HepG2 (cell line): ENCODE results near the gene SGCE. TPM values are rescaled to one million over a fixed set of nuclear protein-coding genes. Genes with fewer than 3 reads are reported as not detected.
A peak's percentile ranks its signal among the peaks of the same experiment; 100 is the strongest.

Experiments used
- ARNT2 ChIP-seq: sonication (generic); formaldehyde crosslinking; IDR thresholded peaks from 2 replicates; pipeline ENCODE4 v1.8.0; 2022; ENCODE audit warnings: mild to moderate bottlenecking, low read depth, missing genetic modification reagents, moderate library complexity
- BCL6 ChIP-seq: IDR thresholded peaks from 2 replicates; pipeline ENCODE4 v1.6.1; 2016; ENCODE audit warnings: missing genetic modification reagents, missing compliant biosample characterization
- BRCA1 ChIP-seq: sonication (generic); formaldehyde crosslinking; IDR thresholded peaks from 2 replicates; pipeline ENCODE4 v1.4.0; 2020; ENCODE audit warnings: missing genetic modification reagents
- ELF4 ChIP-seq: sonication (generic); formaldehyde crosslinking; IDR thresholded peaks from 2 replicates; pipeline ENCODE4 v1.5.0; 2020; ENCODE audit warnings: missing genetic modification reagents, mild to moderate bottlenecking, moderate library complexity, borderline replicate concordance
- FOXO1 ChIP-seq: sonication (generic); formaldehyde crosslinking; IDR thresholded peaks from 2 replicates; pipeline ENCODE4 v1.4.0; 2020; ENCODE audit warnings: missing genetic modification reagents
- GZF1 ChIP-seq: sonication (generic); formaldehyde crosslinking; IDR thresholded peaks from 2 replicates; pipeline ENCODE4 v1.5.1; 2020; ENCODE audit warnings: mild to moderate bottlenecking, missing genetic modification reagents
- KIAA2018 ChIP-seq: sonication (generic); formaldehyde crosslinking; IDR thresholded peaks from 2 replicates; pipeline ENCODE4 v1.5.0; 2020; ENCODE audit warnings: mild to moderate bottlenecking, missing genetic modification reagents, borderline replicate concordance
- PHF20 ChIP-seq: sonication (generic); formaldehyde crosslinking; IDR thresholded peaks from 2 replicates; pipeline ENCODE4 v1.5.0; 2020; ENCODE audit warnings: mild to moderate bottlenecking, missing genetic modification reagents
- RXRB ChIP-seq: IDR thresholded peaks from 2 replicates; pipeline ENCODE4 v1.6.1; 2016; ENCODE audit warnings: borderline replicate concordance, missing genetic modification reagents, missing compliant biosample characterization
- TFAP4 ChIP-seq: sonication (generic); IDR thresholded peaks from 2 replicates; pipeline ENCODE4 v1.6.1; 2016; ENCODE audit warnings: low read depth, borderline replicate concordance
- THAP11 ChIP-seq: IDR thresholded peaks from 2 replicates; pipeline ENCODE4 v1.6.1; 2016; ENCODE audit warnings: missing biosample characterization, missing genetic modification reagents
- ZFAT ChIP-seq: sonication (generic); formaldehyde crosslinking; conservative IDR thresholded peaks from 2 replicates; pipeline ENCODE4 v1.8.1; 2023; ENCODE audit warnings: missing genetic modification reagents, inconsistent platforms
- ZNF280D ChIP-seq: sonication (generic); formaldehyde crosslinking; IDR thresholded peaks from 2 replicates; pipeline ENCODE4 v1.5.1; 2020; ENCODE audit warnings: mild to moderate bottlenecking, missing genetic modification reagents
- ZNF333 ChIP-seq: sonication (generic); formaldehyde crosslinking; IDR thresholded peaks from 2 replicates; pipeline ENCODE4 v1.4.0; 2020; ENCODE audit warnings: mild to moderate bottlenecking, missing genetic modification reagents, borderline replicate concordance
- ZNF512 ChIP-seq: sonication (generic); formaldehyde crosslinking; IDR thresholded peaks from 2 replicates; pipeline ENCODE4 v1.4.0; 2020; ENCODE audit warnings: mild to moderate bottlenecking, missing genetic modification reagents
- ZNF589 ChIP-seq: sonication (generic); formaldehyde crosslinking; conservative IDR thresholded peaks from 2 replicates; pipeline ENCODE4 v1.8.0; 2022; ENCODE audit warnings: mild to moderate bottlenecking, moderate library complexity, missing genetic modification reagents
- polyA plus RNA-seq, 8 experiments: library from polyadenylated mRNA; depleted of rRNA in 3 of 8; stranded (reverse) in 7 of 8; unstranded in 1 of 8; fragments of >200 nt; fragmentation: Illumina TruSeq in 4 of 8; extraction: Trizol in 4 of 8; gene quantifications; 2 replicates each; pipeline versions ENCODE4 v1.2.1 to v1.2.3, GENCODE V29; 2011 to 2016; ENCODE audit warnings: low read depth in 4 of 8, missing spikeins in 1 of 8, mixed read lengths in 1 of 8; ENCODE audit not compliant: insufficient read depth in 1 of 8
- total RNA-seq, 5 experiments: library from RNA; depleted of rRNA; stranded (reverse); fragments of >200 nt; fragmentation: Illumina TruSeq; extraction: Trizol; gene quantifications; 2 replicates each; pipeline ENCODE4 v1.2.3, GENCODE V29; 2016; ENCODE audit warnings: low read depth in 1 of 5

The SGCE gene
- total and polyA plus RNA-seq, 2 of the 13 experiments (the other 11 are each of a cell fraction or from before 2014, with no cell fraction given) = 52.3 to 71.1 TPM

GRCh38 chr7:94623820-94624219, 32.1 kb downstream of the SGCE start (continued):
- TF ChIP-seq RXRB = peak; percentile 89
- peak; percentile 87 for TF ChIP-seq BCL6 (CRISPR knock-in tag)
- TF ChIP-seq FOXO1 (CRISPR knock-in tag) = peak; percentile 97
- TF ChIP-seq ZNF589 (CRISPR knock-in tag) = no peak
- TF ChIP-seq THAP11 (CRISPR knock-in tag) = 0 out of 2 replicates have a peak, but pooled peaks have one; percentile 42
- no peak for TF ChIP-seq ZNF280D (CRISPR knock-in tag)
- no peak for TF ChIP-seq KIAA2018 (CRISPR knock-in tag)
- no peak for TF ChIP-seq PHF20 (CRISPR knock-in tag)
- TF ChIP-seq TFAP4 = peak; percentile 51; the same call in 1 of the 2 replicates
- no peak for TF ChIP-seq BRCA1 (CRISPR knock-in tag)
- no peak for TF ChIP-seq ZFAT (CRISPR knock-in tag)
- TF ChIP-seq ARNT2 = no peak
- TF ChIP-seq ELF4 (CRISPR knock-in tag) = no peak
- TF ChIP-seq ZNF333 (CRISPR knock-in tag) = no peak
- TF ChIP-seq GZF1 (CRISPR knock-in tag) = no peak
- TF ChIP-seq ZNF512 (CRISPR knock-in tag) = no peak
